Nephron progenitor cell (in vitro differentiated cells): ENCODE results near the gene BDNF.
A peak's percentile ranks its signal among the peaks of the same experiment; 100 is the strongest.

Experiments used
- DNase-seq: peaks from one replicate; pipeline ENCODE4 v3.0.0; 2021
- H3K27ac Mint-ChIP-seq: 2 replicates; pipeline ENCODE4 v1.8.0; 2021; ENCODE audit warnings: mild to moderate bottlenecking, moderate library complexity, mixed read lengths
- H3K27me3 Mint-ChIP-seq: 2 replicates; pipeline ENCODE4 v1.8.0; 2021; ENCODE audit warnings: mild to moderate bottlenecking, low read depth, mixed read lengths; ENCODE audit not compliant: poor library complexity
- H3K36me3 Mint-ChIP-seq: 2 replicates; pipeline ENCODE4 v1.8.0; 2021; ENCODE audit warnings: low read depth, mixed read lengths
- H3K4me1 Mint-ChIP-seq: 2 replicates; pipeline ENCODE4 v1.8.0; 2021; ENCODE audit warnings: mixed read lengths
- H3K4me3 Mint-ChIP-seq: 2 replicates; pipeline ENCODE4 v1.8.0; 2021; ENCODE audit warnings: mild to moderate bottlenecking, moderate library complexity, mixed read lengths
- H3K9me3 Mint-ChIP-seq: 2 replicates; pipeline ENCODE4 v1.8.0; 2021; ENCODE audit warnings: mild to moderate bottlenecking, moderate library complexity, mixed read lengths
- TF ChIP-seq, protein P1 (sequence below): fragments of 200-600 bp; sonication (generic); IDR thresholded peaks from 2 replicates; pipeline ENCODE4 v1.5.0; 2021; ENCODE audit warnings: antibody characterized with exemption

BDNF gene

DNA sequence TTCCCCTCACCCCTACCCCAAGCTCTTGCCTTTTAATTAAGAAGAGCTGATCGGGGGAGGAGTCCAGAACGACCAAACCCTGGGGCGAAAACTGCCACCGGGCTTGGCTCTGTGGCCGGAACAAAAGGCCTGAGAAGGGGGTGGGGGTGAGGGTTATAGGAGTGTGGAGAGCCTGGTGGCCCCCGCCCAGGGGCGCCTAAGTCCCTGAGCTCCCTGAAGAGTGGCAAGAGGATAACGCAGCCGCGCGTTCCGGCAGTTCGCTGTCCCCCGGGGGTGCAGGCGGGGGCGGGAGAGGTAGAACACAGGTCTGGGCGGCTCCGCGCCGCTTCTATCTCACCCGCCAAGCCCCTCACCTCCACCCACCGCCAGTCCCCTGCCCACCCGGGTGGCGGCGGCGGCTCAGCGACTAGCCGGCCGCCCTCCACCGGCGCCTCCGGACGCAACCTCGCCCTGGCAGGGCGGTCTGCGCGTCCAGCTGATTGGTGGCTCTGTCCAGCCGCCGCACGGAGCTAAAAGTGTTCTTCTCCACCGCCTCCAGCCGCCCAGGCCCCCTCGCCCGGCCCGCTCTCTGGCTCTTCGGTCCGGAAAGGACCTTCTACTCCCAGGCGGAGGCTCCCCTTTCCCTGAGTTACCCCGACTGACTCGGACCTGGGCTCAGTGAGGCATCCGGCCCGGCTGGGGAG is 18.7 kb upstream of the BDNF start:
- H3K36me3 Mint-ChIP-seq, result no peaks in the 10 kb centered on the region
- H3K9me3 Mint-ChIP-seq, result peaks cover 3% of the 10 kb centered on the region
- TF ChIP-seq, protein P1, sequence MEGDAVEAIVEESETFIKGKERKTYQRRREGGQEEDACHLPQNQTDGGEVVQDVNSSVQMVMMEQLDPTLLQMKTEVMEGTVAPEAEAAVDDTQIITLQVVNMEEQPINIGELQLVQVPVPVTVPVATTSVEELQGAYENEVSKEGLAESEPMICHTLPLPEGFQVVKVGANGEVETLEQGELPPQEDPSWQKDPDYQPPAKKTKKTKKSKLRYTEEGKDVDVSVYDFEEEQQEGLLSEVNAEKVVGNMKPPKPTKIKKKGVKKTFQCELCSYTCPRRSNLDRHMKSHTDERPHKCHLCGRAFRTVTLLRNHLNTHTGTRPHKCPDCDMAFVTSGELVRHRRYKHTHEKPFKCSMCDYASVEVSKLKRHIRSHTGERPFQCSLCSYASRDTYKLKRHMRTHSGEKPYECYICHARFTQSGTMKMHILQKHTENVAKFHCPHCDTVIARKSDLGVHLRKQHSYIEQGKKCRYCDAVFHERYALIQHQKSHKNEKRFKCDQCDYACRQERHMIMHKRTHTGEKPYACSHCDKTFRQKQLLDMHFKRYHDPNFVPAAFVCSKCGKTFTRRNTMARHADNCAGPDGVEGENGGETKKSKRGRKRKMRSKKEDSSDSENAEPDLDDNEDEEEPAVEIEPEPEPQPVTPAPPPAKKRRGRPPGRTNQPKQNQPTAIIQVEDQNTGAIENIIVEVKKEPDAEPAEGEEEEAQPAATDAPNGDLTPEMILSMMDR, result no peak
- peak overlapping the region; percentile 92 for H3K4me3 Mint-ChIP-seq
- H3K27me3 Mint-ChIP-seq, result peaks cover 45% of the 10 kb centered on the region
- H3K4me1 Mint-ChIP-seq, result peaks cover 65% of the 10 kb centered on the region
- peak overlapping the region; percentile 85 for H3K27ac Mint-ChIP-seq
- peak; percentile 76 for DNase-seq

DNA sequence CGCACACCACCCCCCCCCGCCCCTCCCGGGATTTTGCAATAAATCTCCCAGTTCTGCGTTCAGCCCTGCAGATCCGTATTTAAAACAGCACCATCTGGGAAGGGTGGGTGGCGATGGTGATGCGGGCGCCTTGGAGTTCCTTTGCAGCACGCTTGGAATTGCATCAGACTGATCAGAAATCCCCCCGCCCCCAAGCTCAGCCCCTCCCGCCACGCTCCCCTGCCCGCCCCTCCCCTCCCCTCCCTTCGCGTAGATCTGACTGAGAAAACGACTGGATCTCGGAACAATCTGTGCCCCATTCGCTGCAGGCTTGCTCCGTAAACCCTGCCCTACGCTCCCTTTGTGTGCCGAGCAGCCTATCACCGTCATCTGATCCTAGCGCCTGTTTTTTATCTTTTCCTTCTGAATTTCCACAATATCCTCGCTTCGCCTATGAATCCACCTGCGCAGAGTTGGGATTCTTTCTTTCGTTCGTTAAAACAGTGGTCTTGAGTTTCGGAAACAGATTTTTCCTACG is 18.1 kb upstream of the BDNF start:
- Mint-ChIP-seq H3K4me3 (peak overlapping the region; percentile 92), H3K9me3 (peaks cover 3% of the 10 kb centered on the region), H3K36me3 (no peaks in the 10 kb centered on the region), H3K4me1 (peaks cover 63% of the 10 kb centered on the region), H3K27ac (peak overlapping the region; percentile 85), H3K27me3 (peaks cover 43% of the 10 kb centered on the region)
- DNase-seq, result peak; percentile 73
- TF ChIP-seq, protein P1, result no peak

- Mint-ChIP-seq H3K36me3 (no peaks in the 10 kb centered on the region), H3K9me3 (peaks cover 3% of the 10 kb centered on the region), H3K4me3 (peak overlapping the region; percentile 92), H3K27me3 (peaks cover 37% of the 10 kb centered on the region), H3K27ac (no peak overlapping the region), H3K4me1 (peaks cover 57% of the 10 kb centered on the region)
- peak; percentile 11 for DNase-seq
- TF ChIP-seq, protein P1, result no peak
Observed at GRCh38 chr11:27717801-27718229, 17.6 kb upstream of the BDNF start.

DNA sequence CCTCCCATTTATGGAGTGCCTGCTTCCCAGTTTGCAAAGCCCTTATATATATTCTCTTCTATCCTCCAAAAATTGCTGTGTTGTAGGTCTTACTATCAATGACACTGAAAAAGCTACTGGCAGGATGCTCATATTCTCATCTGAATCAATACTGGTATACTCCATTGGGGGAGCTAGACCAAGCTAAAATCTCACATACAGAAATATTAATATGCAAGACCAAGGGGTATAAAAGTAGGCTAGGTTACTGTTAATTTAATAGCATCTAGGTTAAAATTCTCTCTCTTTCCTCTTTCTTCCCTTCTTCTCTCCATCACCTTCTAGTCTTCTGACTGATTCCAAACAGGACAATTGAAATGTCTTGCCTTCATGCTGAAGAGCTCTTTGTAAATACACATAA is 17.1 kb upstream of the BDNF start:
- peaks cover 3% of the 10 kb centered on the region for H3K9me3 Mint-ChIP-seq
- no peak for DNase-seq
- H3K36me3 Mint-ChIP-seq, result no peaks in the 10 kb centered on the region
- peaks cover 56% of the 10 kb centered on the region for H3K4me1 Mint-ChIP-seq
- TF ChIP-seq, protein P1, result peak; percentile 31
- peak overlapping the region; percentile 92 for H3K4me3 Mint-ChIP-seq
- no peak overlapping the region for H3K27ac Mint-ChIP-seq
- peaks cover 33% of the 10 kb centered on the region for H3K27me3 Mint-ChIP-seq

- Mint-ChIP-seq H3K4me1 (peaks cover 51% of the 10 kb centered on the region), H3K27me3 (peaks cover 27% of the 10 kb centered on the region), H3K36me3 (no peaks in the 10 kb centered on the region), H3K4me3 (no peak overlapping the region), H3K9me3 (peaks cover 3% of the 10 kb centered on the region), H3K27ac (no peak overlapping the region)
- TF ChIP-seq, protein P1, result no peak
- no peak for DNase-seq
Observed at GRCh38 chr11:27716835-27717234, 16.6 kb upstream of the BDNF start.

- DNase-seq, result no peak
- H3K27ac Mint-ChIP-seq, result no peak overlapping the region
- peaks cover 21% of the 10 kb centered on the region for H3K27me3 Mint-ChIP-seq
- no peaks in the 10 kb centered on the region for H3K36me3 Mint-ChIP-seq
- H3K9me3 Mint-ChIP-seq, result peaks cover 2% of the 10 kb centered on the region
- TF ChIP-seq, protein P1, result no peak
- peaks cover 45% of the 10 kb centered on the region for H3K4me1 Mint-ChIP-seq
- H3K4me3 Mint-ChIP-seq, result no peak overlapping the region
Observed at GRCh38 chr11:27716216-27716615, 16.0 kb upstream of the BDNF start.
